ENCODE measurements around the gene FBRSL1.

- TF ChIP-seq CTCF (IDR thresholded peaks at IDR 0.05) (no peak), POLR2A (IDR thresholded peaks at IDR 0.05) (no peak), EP300 (IDR thresholded peaks at IDR 0.05) (no peak)
Measured at GRCh38 chr12:132545164-132545953, 55.4 kb downstream of the FBRSL1 start.

All from ovary (tissue), 3 donors.